Amniotic epithelial cell (primary cell): Measurements from ENCODE around the gene CLPTM1L.
"Not testable (repeated sequence)": the region's sequence is repeated elsewhere in the genome, so short reads cannot be mapped to it uniquely, and the experiment has no call there.

Source experiments
- DNase-seq: peaks from one replicate; pipeline ENCODE4 v3.0.0-alpha.2; 2010; ENCODE audit warnings: low read depth

Gene CLPTM1L

DNA sequence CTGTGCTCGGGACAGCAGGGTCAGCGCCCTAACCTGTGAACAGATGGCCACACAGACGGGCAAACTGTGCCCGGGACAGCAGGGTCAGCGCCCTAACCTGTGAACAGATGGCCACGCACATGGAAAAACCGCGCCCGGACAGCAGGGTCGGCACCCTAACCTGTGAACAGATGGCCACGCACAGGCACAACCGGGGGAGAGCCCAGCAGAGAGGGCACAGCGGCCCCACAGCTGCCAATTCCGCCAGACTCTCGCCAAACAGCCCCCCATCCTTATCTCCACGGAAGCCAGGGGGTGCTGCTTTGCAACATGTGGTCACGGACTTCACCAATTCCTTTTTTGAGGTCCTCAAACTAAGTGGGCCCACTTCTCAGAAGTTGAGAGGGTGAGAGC lies 5.1 kb downstream of the CLPTM1L start:
- DNase-seq: not testable (repeated sequence)

GRCh38 chr5:1339139-1339817 lies 5.6 kb downstream of the CLPTM1L start:
- not testable (repeated sequence) for DNase-seq

DNA sequence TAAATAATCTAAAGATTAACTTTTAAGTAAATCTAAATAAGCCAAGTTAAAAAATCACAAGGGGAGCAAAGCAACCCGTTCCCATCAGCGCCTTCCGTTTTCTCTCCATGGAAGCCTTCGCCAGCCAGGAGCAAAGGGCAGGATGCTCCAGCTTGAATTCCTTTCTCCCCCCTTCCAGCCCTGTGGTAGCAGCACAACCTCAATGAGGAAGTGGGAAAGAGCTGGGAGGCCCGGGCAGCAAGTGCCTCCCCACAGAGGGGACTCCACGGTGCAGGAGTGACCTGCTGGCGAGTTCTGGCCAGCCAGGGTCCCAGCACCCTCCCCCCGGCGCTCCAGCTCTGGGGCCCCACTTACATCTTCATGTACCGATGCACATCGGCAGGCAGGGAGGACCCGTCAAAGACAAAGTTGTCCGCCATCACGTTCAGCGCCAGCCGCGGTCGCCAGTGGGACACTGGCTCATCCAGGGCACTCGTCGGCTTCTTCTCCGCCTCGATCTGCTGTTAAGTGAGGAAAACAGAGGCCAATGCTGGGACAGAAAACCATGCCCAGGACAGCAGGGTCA lies 6.3 kb downstream of the CLPTM1L start:
- no peak for DNase-seq

- no peak for DNase-seq
Measured at GRCh38 chr5:1338196-1338490, 6.8 kb downstream of the CLPTM1L start.

- no peak for DNase-seq
Measured at GRCh38 chr5:1337489-1338195, 7.3 kb downstream of the CLPTM1L start.

- no peak for DNase-seq
Measured at GRCh38 chr5:1336749-1337488, 8.0 kb downstream of the CLPTM1L start.

DNA sequence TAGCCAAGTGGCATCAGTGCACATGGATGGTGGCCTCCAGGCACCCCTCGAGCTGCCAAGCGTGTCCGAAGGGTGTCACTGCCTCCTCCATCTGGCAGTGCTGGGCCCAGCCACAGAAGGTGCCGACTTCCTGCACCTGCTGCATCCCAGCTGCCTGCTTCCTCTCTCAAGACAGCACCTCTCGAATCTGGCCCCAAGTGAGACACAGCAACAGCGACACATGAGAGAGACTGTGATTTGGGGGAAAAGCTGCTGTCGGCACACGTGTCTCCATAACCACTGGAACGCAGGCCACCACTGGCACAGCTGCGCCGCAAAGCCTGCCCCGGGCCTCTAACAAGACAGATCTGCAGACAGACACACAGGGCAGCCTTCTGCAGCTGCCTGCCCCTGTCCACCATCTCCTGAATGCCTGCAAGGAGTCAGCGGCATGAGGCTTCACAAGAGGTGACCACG lies 8.8 kb downstream of the CLPTM1L start:
- no peak for DNase-seq

DNA sequence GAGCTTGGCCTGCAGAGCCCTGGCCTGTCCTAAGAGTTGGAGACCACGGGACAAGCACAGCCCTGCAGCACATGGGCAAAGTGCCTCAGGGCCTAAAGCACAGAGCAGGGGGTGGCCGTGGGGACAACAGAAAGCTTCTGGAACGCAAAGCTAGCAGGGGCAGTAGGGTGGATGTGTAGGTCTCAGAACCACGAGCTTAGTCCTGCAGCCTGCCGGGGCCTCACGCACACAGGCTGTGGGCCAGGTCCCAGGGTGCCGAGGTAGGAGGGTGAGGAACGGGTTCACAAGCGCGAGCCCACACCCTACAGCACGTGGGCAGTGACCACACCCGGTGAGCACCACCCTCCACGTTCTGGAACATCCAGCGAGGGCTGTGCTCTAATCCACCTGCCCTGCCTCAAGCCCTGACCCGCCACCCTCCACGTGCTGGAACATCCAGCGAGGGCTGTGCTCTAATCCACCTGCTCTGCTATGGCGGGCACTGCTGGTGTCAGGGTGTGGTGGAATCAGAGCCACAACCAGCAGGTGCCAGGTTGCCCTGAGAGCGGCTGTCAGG lies 9.3 kb downstream of the CLPTM1L start:
- DNase-seq: no peak

DNA sequence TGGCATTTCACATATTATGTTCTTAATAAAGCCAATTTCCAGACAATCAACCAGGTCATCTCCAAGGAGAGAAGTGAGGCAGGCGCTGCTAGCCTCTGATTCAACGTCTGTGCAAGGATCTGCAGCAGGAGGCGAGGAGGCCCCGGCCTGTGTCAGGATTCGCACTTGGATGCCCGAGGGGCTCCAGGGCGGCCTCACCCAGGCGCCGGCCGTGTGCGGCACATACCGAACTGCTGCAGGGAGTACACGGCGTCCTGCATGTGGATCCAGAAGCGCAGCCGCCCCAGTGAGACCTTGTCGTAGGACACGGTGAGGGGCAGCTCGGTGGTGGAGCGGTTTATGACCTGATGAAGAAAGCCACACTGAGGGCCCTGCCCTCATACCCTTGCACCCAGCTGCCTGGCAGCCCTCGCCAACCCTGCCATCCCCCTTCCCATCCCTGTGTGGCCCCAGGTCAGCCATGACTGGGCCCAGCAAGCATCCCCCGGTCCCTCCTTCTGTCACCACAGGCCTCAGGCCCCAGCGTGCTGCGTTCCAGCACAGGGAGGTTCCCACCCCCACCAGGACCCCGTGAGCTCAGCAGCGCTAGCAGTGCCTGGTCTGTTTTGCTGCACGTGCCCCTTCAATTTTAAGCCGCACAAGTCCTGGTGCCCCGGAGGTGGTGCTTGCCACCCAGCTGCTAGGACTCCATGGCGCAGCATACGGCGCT lies 9.9 kb downstream of the CLPTM1L start:
- DNase-seq: no peak

- DNase-seq: no peak
Measured at GRCh38 chr5:1333986-1334385, 10.9 kb downstream of the CLPTM1L start.

- peak; percentile 12 for DNase-seq
Measured at GRCh38 chr5:1333286-1333685, 11.6 kb downstream of the CLPTM1L start.

DNA sequence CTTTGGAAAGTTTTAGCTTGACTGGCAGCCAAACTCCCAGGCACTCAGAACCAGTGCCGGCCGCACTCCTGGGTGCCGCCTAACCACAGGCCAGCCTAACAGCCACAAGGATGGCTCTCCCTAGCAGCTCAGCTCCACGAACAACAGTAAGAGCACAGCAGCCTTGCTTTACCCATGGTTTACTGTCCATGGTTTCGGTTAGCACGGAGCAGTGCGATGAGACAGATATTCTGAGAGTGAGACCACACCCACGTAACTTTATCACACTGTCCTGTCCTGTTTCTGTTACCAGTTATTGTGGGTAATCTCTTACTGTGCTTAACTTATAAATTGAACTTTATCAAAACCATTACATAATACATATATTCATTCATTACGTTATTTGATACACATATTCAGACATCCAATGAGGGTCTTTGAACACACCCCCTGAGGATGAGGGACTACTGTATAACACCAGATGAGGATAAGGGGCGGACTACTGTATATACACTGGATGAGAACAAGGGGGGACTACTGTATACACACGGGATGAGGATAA lies 12.4 kb downstream of the CLPTM1L start:
- peak; percentile 24 for DNase-seq

- no peak for DNase-seq
Measured at GRCh38 chr5:1331861-1332405, 13.0 kb downstream of the CLPTM1L start.

- DNase-seq: no peak
Measured at GRCh38 chr5:1330847-1331831, 13.8 kb downstream of the CLPTM1L start.

- no peak for DNase-seq
Measured at GRCh38 chr5:1330146-1330846, 14.6 kb downstream of the CLPTM1L start.

DNA sequence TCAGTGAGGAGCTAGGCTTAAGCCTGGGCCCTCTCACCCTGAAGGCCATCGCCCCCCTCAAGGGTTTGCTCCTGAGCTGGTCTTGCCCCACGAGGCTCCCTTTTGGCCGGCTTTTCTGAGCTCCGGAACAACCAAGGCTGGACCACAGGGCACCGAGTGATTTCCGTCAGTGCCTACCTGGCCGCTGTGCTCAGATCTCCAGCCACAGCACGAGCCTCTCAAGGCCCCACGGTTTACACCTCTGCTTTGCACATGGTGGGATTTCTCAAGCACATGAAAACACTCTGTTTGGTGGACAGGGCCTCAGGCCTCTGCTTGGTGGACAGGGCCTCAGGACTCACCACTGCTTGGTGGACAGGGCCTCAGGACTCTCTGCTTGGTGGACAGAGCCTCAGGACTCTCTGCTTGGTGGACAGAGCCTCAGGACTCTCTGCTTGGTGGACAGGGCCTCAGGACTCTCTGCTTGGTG lies 15.8 kb downstream of the CLPTM1L start:
- no peak for DNase-seq

DNA sequence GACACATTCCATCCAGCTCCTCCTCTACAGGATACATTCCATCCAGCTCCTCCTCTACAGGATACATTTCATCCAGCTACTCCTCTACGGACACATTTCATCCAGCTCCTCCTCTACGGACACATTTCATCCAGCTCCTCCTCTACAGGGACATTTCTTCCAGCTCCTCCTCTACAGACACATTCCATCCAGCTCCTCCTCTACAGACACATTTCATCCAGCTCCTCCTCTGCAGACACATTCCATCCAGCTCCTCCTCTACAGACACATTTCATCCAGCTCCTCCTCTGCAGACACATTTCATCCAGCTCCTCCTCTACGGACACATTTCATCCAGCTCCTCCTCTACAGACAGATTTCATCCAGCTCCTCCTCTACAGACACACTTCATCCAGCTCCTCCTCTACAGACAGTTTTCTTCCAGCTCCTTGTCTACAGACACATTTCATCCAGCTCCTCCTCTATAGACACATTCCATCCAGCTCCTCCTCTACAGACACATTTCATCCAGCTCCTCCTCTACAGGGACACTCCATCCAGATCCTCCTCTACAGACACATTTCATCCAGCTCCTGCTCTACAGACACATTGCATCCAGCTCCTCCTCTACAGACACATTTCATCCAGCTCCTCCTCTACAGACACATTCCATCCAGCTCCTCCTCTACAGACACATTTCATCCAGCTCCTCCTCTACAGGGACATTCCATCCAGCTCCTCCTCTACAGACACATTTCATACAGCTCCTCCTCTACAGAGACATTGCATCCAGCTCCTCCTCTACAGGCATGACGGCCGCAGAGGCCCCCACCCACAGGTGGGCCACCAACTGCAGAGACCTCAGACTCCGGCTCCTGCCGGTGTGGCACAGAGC lies 16.4 kb downstream of the CLPTM1L start:
- peak; percentile 37 for DNase-seq
